Endothelial cell of umbilical vein (primary cell): ENCODE data around the gene MRPS30. TPM values are rescaled to one million over a fixed set of nuclear protein-coding genes. Genes with fewer than 3 reads are reported as not detected.

ENCODE experiments used
- BruUV-seq: library from RNA; stranded (reverse); fragments of 400-500 nt; replicated peaks from 2 replicates; lab custom pipeline; 2021; lab: Mats Ljungman, UMichigan
- CTCF ChIA-PET: fragments of 300-600, 350-600 bp; sonication (Branson Sonifier 250); formaldehyde crosslinking; loops from one replicate; lab custom pipeline; 2021; ENCODE audit warnings: antibody characterized with exemption, inconsistent platforms; lab: Charles Lee
- POLR2A ChIA-PET: fragments of 300-600, 350-600 bp; sonication (Branson Sonifier 250); formaldehyde crosslinking; loops from one replicate; lab custom pipeline; 2021; ENCODE audit warnings: antibody characterized with exemption, inconsistent platforms; lab: Charles Lee
- DNase-seq: peaks from one replicate; pipeline ENCODE4 v3.0.0-alpha.2; 2011; ENCODE audit warnings: low read depth, low spot score
- FAIRE-seq: peaks from 2 replicates; lab custom pipeline; 2011; peaks lifted over from hg19 to GRCh38; lab: Jason Lieb, UNC
- H2AFZ ChIP-seq: 2 replicates; pipeline ENCODE4 v1.6.0; 2012; ENCODE audit warnings: low read depth, low read length, control low read depth, inconsistent platforms
- H3K27ac ChIP-seq: 2 replicates; pipeline ENCODE4 v1.5.1; 2011; ENCODE audit warnings: low read depth, mild to moderate bottlenecking, control low read depth, low read length, moderate library complexity; ENCODE audit not compliant: insufficient read depth
- H3K27me3 ChIP-seq, 2 experiments: 2 replicates each; pipeline versions ENCODE4 v1.6.0 to v1.6.1; 2011; ENCODE audit warnings: low read length in 2 of 2, mixed read lengths in 1 of 2; ENCODE audit not compliant: control insufficient read depth in 2 of 2, insufficient read depth in 2 of 2
- H3K36me3 ChIP-seq, 2 experiments: 2 replicates in 1 of 2; 3 replicates in 1 of 2; pipeline ENCODE4 v1.5.1; 2011; ENCODE audit warnings: low read length in 2 of 2, mild to moderate bottlenecking in 1 of 2, moderate library complexity in 1 of 2; ENCODE audit not compliant: control insufficient read depth in 2 of 2, insufficient read depth in 2 of 2; ENCODE audit errors: extremely low read depth in 1 of 2
- H3K4me1 ChIP-seq: 3 replicates; pipeline ENCODE4 v1.5.1; 2011; ENCODE audit warnings: mild to moderate bottlenecking, low read length; ENCODE audit not compliant: control insufficient read depth, insufficient read depth; ENCODE audit errors: extremely low read depth
- H3K4me2 ChIP-seq: 2 replicates; pipeline ENCODE4 v1.6.1; 2011; ENCODE audit warnings: low read length, control low read depth, mixed read lengths; ENCODE audit not compliant: insufficient read depth
- H3K4me3 ChIP-seq, 3 experiments: fragments of 200-600 bp in 1 of 3; sonication (generic), shearing (Covaris generic) in 1 of 3; replicated peaks in 1 of 3; 2 replicates each; pipeline ENCODE4 v1.5.1; 2011 to 2016; ENCODE audit warnings: control low read depth in 3 of 3, low read length in 3 of 3, mild to moderate bottlenecking in 2 of 3, inconsistent platforms in 1 of 3, low read depth in 1 of 3, moderate library complexity in 1 of 3; ENCODE audit not compliant: insufficient read depth in 1 of 3
- H3K79me2 ChIP-seq: 2 replicates; pipeline ENCODE4 v1.6.0; 2012; ENCODE audit warnings: low read length, inconsistent platforms; ENCODE audit not compliant: control insufficient read depth, insufficient read depth
- H3K9ac ChIP-seq: replicated peaks from 2 replicates; pipeline ENCODE3; 2011; ENCODE audit warnings: low read length, control low read depth; ENCODE audit not compliant: insufficient read depth; ENCODE audit errors: extremely low read depth
- H3K9me1 ChIP-seq: replicated peaks from 3 replicates; pipeline ENCODE4 v1.6.0; 2011; ENCODE audit warnings: mild to moderate bottlenecking, low read length; ENCODE audit not compliant: control insufficient read depth, insufficient read depth; ENCODE audit errors: extremely low read depth
- H3K9me3 ChIP-seq: replicated peaks from 2 replicates; pipeline ENCODE4 v1.5.1; 2012; ENCODE audit warnings: low read length, inconsistent platforms; ENCODE audit not compliant: control insufficient read depth, insufficient read depth
- H4K20me1 ChIP-seq: replicated peaks from 2 replicates; pipeline ENCODE3; 2011; ENCODE audit warnings: mild to moderate bottlenecking, low read length; ENCODE audit not compliant: control insufficient read depth, insufficient read depth; ENCODE audit errors: extremely low read depth
- CTCF ChIP-seq, 2 donors: IDR thresholded peaks; 1 replicate in 1 of 2; 2 replicates in 1 of 2; pipeline ENCODE4 v1.5.1; 2011; ENCODE audit warnings: low read length in 2 of 2, mild to moderate bottlenecking in 2 of 2, moderate library complexity in 2 of 2, control low read depth in 1 of 2, inconsistent platforms in 1 of 2, low read depth in 1 of 2; ENCODE audit not compliant: insufficient read depth in 1 of 2; ENCODE audit errors: extremely low read depth in 1 of 2
- EZH2 ChIP-seq: IDR thresholded peaks from 2 replicates; pipeline ENCODE4 v1.6.1; 2012; ENCODE audit warnings: borderline replicate concordance, low read depth, mild to moderate bottlenecking, moderate library complexity, low read length, inconsistent platforms; ENCODE audit not compliant: severe bottlenecking
- FOS ChIP-seq: IDR thresholded peaks from 2 replicates; pipeline ENCODE4 v1.6.1; 2011; ENCODE audit warnings: mild to moderate bottlenecking, low read length, moderate library complexity, borderline replicate concordance; ENCODE audit not compliant: insufficient read depth
- GATA2 ChIP-seq: IDR thresholded peaks from 2 replicates; pipeline ENCODE4 v1.7.0; 2011; ENCODE audit warnings: low read depth, mild to moderate bottlenecking, moderate library complexity, mixed read lengths, low read length; ENCODE audit not compliant: insufficient read length, insufficient read depth
- JUN ChIP-seq: IDR thresholded peaks from 2 replicates; pipeline ENCODE4 v1.6.1; 2011; ENCODE audit warnings: borderline replicate concordance, low read depth; ENCODE audit not compliant: insufficient read length, insufficient read depth
- MAX ChIP-seq: IDR thresholded peaks from 2 replicates; pipeline ENCODE4 v1.6.1; 2011; ENCODE audit not compliant: insufficient read depth, insufficient read length
- MYC ChIP-seq: IDR thresholded peaks from one replicate; pipeline ENCODE4 v1.6.1; 2011; ENCODE audit warnings: mild to moderate bottlenecking, low read depth, low read length
- POLR2A ChIP-seq: IDR thresholded peaks from 2 replicates; pipeline ENCODE4 v1.6.1; 2012; ENCODE audit warnings: low read depth, mild to moderate bottlenecking, control low read depth, low read length
- POLR2AphosphoS5 ChIP-seq: IDR thresholded peaks from 2 replicates; pipeline ENCODE4 v1.6.1; 2012; ENCODE audit warnings: low read depth, mild to moderate bottlenecking, control low read depth, low read length, moderate library complexity; ENCODE audit not compliant: insufficient read depth
- dilution Hi-C: fragments of 300-500 bp; cut with MboI; formaldehyde crosslinking; loops from one replicate; pipeline ENCODE4 v1.15.0; 2019; ENCODE audit warnings: low sequenced_read_pairs; ENCODE audit not compliant: extremely low pct_ligation_motif_present
- intact Hi-C: fragments of 100-400 bp; cut with micrococcal nuclease; formaldehyde crosslinking; loops from one replicate; pipeline ENCODE4 v1.10.0; 2022
- polyA plus RNA-seq, 4 experiments: library from polyadenylated mRNA; depleted of rRNA in 3 of 4; stranded (reverse) in 3 of 4; unstranded in 1 of 4; fragments of >200 nt; gene quantifications; 2 replicates each; pipeline versions ENCODE4 v1.2.1 to v1.2.3, GENCODE V29; 2011 to 2012; ENCODE audit warnings: missing spikeins in 1 of 4
- total RNA-seq: library from RNA; stranded (reverse); gene quantifications from 2 replicates; pipeline ENCODE4 v1.2.3, GENCODE V29; 2021

The MRPS30 gene
- total and polyA plus RNA-seq, 2 donors (not counting 3 experiments of a cell fraction or from before 2014, with no cell fraction given), result 33.8 to 34.6 TPM

- peak; percentile 6 for DNase-seq
- POLR2A ChIA-PET, result no interaction called here
- CTCF ChIA-PET, result interaction anchor here (0.7 kb wide), 1 partner anchor 1176 kb away, joined by 3 read pairs; no protein-coding TSS in a partner anchor
- H3K4me3 ChIP-seq, result no peak overlapping the region
- H3K9me1 ChIP-seq, result no peaks in the 10 kb centered on the region
- no peaks in the 10 kb centered on the region for H4K20me1 ChIP-seq
- H3K36me3 ChIP-seq, result peaks cover 0 to 4% of the 10 kb centered on the region in 2 experiments
- no peaks in the 10 kb centered on the region for H3K27me3 ChIP-seq
- no peak overlapping the region for H3K4me2 ChIP-seq
- dilution Hi-C loops (no loop called here), intact Hi-C loops (no loop called here)
- H3K27ac ChIP-seq, result no peak overlapping the region
- no peak for FAIRE-seq
- H3K9ac ChIP-seq, result no peak overlapping the region
- H3K4me1 ChIP-seq, result peaks cover 8% of the 10 kb centered on the region
- TF ChIP-seq EZH2 (no peak), CTCF (IDR thresholded peaks at IDR 0.05; ENCODE audit: extremely low read depth in 1 of 2, insufficient read depth in 1 of 2, low read depth in 1 of 2, low read length in 2 of 2) (no peak), MAX (no peak), GATA2 (no peak), MYC (no peak), POLR2A (no peak), JUN (no peak), POLR2AphosphoS5 (no peak), FOS (no peak)
- peaks cover 32% of the 10 kb centered on the region for H3K79me2 ChIP-seq
- no peak overlapping the region for H2AFZ ChIP-seq
- no peaks in the 10 kb centered on the region for H3K9me3 ChIP-seq
- no TSS peak for BruUV-seq
Observed at GRCh38 chr5:44807269-44807668, 1.5 kb upstream of the MRPS30 start.
